Vagina (tissue), 2 donors: Measurements from ENCODE around the gene ADI1.

Experiments
- POLR2A ChIP-seq, 2 donors: fragments of 450-650 bp; IDR thresholded peaks; one replicate each; pipeline ENCODE4 v1.6.1; 2017; ENCODE audit warnings: antibody characterized with exemption in 2 of 2, mild to moderate bottlenecking in 2 of 2, moderate library complexity in 2 of 2
- POLR2AphosphoS5 ChIP-seq, 2 donors: sonication (generic); formaldehyde crosslinking; IDR thresholded peaks; one replicate each; pipeline ENCODE4 v1.9.0; 2017; ENCODE audit warnings: antibody characterized with exemption in 2 of 2, mild to moderate bottlenecking in 2 of 2, low read depth in 1 of 2; ENCODE audit not compliant: insufficient read depth in 1 of 2
- TF ChIP-seq, protein P1 (sequence below), 3 experiments: fragments of 450-650 bp in 2 of 3; fragments of 200-600 bp in 1 of 3; sonication (generic) in 1 of 3; IDR thresholded peaks; one replicate each; pipeline ENCODE4 v1.5.1; 2017 to 2019; ENCODE audit warnings: antibody characterized with exemption in 3 of 3, mild to moderate bottlenecking in 2 of 3, moderate library complexity in 2 of 3

DNA sequence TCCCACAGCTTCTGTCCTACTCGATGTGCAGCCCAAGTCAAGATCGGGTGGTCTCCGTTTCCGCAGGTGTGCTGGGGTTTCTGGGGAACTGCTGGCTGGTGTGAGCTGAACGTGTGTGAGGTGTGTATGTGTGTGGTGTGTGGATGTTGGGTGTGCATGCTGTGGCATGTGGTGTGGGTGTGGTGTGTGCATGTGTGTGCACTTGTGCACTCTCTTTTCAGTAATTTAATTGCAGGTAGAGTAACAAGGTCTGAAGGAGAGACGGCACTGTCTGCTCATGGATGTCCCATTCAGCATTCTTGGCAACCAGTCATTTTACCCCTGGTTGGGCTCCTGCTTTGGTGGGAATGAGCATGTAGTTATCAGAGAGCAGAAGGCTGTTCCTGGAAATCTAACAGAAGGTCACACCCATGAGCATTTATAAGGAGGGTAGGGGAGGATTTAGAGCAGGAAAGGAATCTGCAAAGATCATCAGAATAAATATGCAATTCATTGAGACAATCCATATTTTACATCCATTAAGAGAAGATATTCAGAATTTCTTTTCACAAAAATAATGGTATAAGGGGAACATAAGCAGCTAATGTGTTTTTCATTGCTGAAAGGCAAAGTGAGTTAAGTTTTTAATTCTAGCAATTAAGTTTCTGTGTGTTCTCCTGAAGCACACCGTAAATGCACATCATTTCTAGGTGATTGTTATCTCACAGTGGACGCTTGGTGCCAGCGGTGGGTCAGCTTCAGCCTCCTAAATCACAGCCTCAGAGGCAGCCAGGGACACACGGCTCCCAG lies 60.7 kb downstream of the ADI1 start:
- TF ChIP-seq, protein P1, sequence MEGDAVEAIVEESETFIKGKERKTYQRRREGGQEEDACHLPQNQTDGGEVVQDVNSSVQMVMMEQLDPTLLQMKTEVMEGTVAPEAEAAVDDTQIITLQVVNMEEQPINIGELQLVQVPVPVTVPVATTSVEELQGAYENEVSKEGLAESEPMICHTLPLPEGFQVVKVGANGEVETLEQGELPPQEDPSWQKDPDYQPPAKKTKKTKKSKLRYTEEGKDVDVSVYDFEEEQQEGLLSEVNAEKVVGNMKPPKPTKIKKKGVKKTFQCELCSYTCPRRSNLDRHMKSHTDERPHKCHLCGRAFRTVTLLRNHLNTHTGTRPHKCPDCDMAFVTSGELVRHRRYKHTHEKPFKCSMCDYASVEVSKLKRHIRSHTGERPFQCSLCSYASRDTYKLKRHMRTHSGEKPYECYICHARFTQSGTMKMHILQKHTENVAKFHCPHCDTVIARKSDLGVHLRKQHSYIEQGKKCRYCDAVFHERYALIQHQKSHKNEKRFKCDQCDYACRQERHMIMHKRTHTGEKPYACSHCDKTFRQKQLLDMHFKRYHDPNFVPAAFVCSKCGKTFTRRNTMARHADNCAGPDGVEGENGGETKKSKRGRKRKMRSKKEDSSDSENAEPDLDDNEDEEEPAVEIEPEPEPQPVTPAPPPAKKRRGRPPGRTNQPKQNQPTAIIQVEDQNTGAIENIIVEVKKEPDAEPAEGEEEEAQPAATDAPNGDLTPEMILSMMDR (IDR thresholded peaks at IDR 0.05), result no peak
- TF ChIP-seq POLR2AphosphoS5 (IDR thresholded peaks at IDR 0.05; ENCODE audit: insufficient read depth in 1 of 2, low read depth in 1 of 2) (no peak), POLR2A (IDR thresholded peaks at IDR 0.05) (no peak)
